ENCODE results near the gene LANCL2. TPM values are rescaled to one million over a fixed set of nuclear protein-coding genes. Genes with fewer than 3 reads are reported as not detected.

Gene LANCL2
- total RNA-seq (ENCODE audit: unreplicated experiment), result 24.1 TPM
- long read RNA-seq, full-length matches to known transcripts, result 3 of 7 reads
- long read RNA-seq, partial matches to known transcripts, result 1 of 7 reads
- long read RNA-seq, other reads (novel, unspliced or antisense), result 3 of 7 reads

DNA sequence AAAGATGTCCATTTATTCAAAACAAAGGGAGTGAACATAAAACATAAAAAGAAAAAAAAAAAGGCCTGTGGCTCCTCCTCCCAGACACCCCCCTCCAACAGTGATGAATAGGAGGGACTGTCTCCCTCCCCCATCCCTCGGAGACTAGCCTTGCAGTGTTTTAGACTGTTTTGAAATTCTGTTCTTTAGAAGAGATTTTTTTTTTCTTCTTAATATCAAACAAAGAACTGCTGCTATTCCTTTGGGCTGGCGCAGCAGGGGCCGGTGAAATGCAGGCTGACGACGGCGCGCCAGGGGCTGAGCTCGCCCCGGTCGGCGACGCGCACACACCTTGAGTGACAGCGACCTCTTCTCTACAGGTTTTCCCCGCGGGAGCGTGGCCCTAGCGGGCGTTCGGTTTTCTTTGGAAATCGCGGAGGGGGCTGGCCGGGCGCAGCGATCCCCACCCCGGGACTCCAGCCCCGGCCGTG, at the start of gene LANCL2:
LANCL2 (plus strand) TSS at position 133 of the 470 bp plus-strand sequence. CDS start 689 bp downstream, outside the sequence.
- Mint-ChIP-seq H3K4me3 (ENCODE audit: unreplicated experiment) (peak within 1 kb of the TSS; percentile 91), H3K9me3 (ENCODE audit: unreplicated experiment) (peaks cover 19% of the 10 kb centered on the region), H3K36me3 (ENCODE audit: unreplicated experiment) (no peaks in the 10 kb centered on the region), H3K27ac (ENCODE audit: unreplicated experiment) (peak within 1 kb of the TSS; percentile 98), H3K27me3 (ENCODE audit: unreplicated experiment) (peaks cover 13% of the 10 kb centered on the region), H3K4me1 (ENCODE audit: low read depth, unreplicated experiment) (peaks cover 9% of the 10 kb centered on the region)
- no peak for DNase-seq
- TF ChIP-seq, protein P1, sequence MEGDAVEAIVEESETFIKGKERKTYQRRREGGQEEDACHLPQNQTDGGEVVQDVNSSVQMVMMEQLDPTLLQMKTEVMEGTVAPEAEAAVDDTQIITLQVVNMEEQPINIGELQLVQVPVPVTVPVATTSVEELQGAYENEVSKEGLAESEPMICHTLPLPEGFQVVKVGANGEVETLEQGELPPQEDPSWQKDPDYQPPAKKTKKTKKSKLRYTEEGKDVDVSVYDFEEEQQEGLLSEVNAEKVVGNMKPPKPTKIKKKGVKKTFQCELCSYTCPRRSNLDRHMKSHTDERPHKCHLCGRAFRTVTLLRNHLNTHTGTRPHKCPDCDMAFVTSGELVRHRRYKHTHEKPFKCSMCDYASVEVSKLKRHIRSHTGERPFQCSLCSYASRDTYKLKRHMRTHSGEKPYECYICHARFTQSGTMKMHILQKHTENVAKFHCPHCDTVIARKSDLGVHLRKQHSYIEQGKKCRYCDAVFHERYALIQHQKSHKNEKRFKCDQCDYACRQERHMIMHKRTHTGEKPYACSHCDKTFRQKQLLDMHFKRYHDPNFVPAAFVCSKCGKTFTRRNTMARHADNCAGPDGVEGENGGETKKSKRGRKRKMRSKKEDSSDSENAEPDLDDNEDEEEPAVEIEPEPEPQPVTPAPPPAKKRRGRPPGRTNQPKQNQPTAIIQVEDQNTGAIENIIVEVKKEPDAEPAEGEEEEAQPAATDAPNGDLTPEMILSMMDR (IDR thresholded peaks at IDR 0.05; ENCODE audit: partially characterized antibody, unreplicated experiment), result no peak

GRCh38 chr7:55325371-55325792, 39.8 kb upstream of the LANCL2 start:
- TF ChIP-seq, protein P1 (IDR thresholded peaks at IDR 0.05; ENCODE audit: partially characterized antibody, unreplicated experiment), result no peak
- Mint-ChIP-seq H3K4me3 (ENCODE audit: unreplicated experiment) (no peak overlapping the region), H3K4me1 (ENCODE audit: low read depth, unreplicated experiment) (no peaks in the 10 kb centered on the region), H3K36me3 (ENCODE audit: unreplicated experiment) (no peaks in the 10 kb centered on the region), H3K27ac (ENCODE audit: unreplicated experiment) (no peak overlapping the region), H3K9me3 (ENCODE audit: unreplicated experiment) (peaks cover 2% of the 10 kb centered on the region), H3K27me3 (ENCODE audit: unreplicated experiment) (no peaks in the 10 kb centered on the region)
- DNase-seq, result no peak

GRCh38 chr7:55326081-55326835, 38.9 kb upstream of the LANCL2 start:
- Mint-ChIP-seq H3K4me1 (ENCODE audit: low read depth, unreplicated experiment) (no peaks in the 10 kb centered on the region), H3K4me3 (ENCODE audit: unreplicated experiment) (no peak overlapping the region), H3K9me3 (ENCODE audit: unreplicated experiment) (peaks cover 2% of the 10 kb centered on the region), H3K27me3 (ENCODE audit: unreplicated experiment) (no peaks in the 10 kb centered on the region), H3K36me3 (ENCODE audit: unreplicated experiment) (no peaks in the 10 kb centered on the region), H3K27ac (ENCODE audit: unreplicated experiment) (no peak overlapping the region)
- TF ChIP-seq, protein P1 (IDR thresholded peaks at IDR 0.05; ENCODE audit: partially characterized antibody, unreplicated experiment), result no peak
- DNase-seq, result no peak

DNA sequence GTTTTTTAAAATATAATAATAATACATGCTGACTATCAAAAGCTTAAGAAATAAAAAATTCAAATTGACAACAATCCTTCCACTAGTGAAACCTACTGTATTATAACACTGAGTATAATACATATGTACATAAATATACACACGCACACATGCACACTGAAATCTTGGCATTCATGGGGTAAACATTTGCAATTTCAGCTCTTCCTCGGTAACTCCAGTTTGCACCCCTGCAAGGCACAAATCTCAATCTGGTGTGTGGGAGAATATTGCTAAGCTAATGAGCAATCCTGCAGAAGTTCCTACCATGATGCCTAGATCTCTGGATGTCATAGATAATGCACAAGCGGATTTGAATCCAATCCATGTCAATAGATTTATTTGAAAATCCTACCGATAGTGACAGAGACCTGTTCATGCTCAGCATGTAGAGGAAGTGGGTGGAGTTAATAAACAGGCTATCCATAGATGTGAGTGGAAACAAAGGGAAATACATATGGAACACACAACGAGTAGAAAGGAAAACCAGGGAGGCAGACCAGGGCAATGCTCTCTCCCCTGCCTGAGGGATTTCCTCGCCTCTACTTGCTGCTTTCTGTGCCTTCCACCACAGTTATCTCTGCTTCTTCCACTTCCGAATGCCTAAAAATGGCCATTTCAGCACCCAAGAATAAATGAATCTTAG, 38.1 kb upstream of the LANCL2 start:
- TF ChIP-seq, protein P1 (IDR thresholded peaks at IDR 0.05; ENCODE audit: partially characterized antibody, unreplicated experiment), result no peak
- DNase-seq, result no peak
- Mint-ChIP-seq H3K4me1 (ENCODE audit: low read depth, unreplicated experiment) (no peaks in the 10 kb centered on the region), H3K9me3 (ENCODE audit: unreplicated experiment) (no peaks in the 10 kb centered on the region), H3K27ac (ENCODE audit: unreplicated experiment) (no peak overlapping the region), H3K36me3 (ENCODE audit: unreplicated experiment) (no peaks in the 10 kb centered on the region), H3K4me3 (ENCODE audit: unreplicated experiment) (no peak overlapping the region), H3K27me3 (ENCODE audit: unreplicated experiment) (no peaks in the 10 kb centered on the region)
